Vagina (tissue), 2 donors: Measurements from ENCODE around the gene CAPZB.

Experiments used
- CTCF ChIP-seq, 3 experiments: fragments of 450-650 bp in 2 of 3; fragments of 200-600 bp in 1 of 3; sonication (generic) in 1 of 3; IDR thresholded peaks; one replicate each; pipeline ENCODE4 v1.5.1; 2017 to 2019; ENCODE audit warnings: antibody characterized with exemption in 3 of 3, mild to moderate bottlenecking in 2 of 3, moderate library complexity in 2 of 3
- POLR2A ChIP-seq, 2 donors: fragments of 450-650 bp; IDR thresholded peaks; one replicate each; pipeline ENCODE4 v1.6.1; 2017; ENCODE audit warnings: antibody characterized with exemption in 2 of 2, mild to moderate bottlenecking in 2 of 2, moderate library complexity in 2 of 2
- POLR2AphosphoS5 ChIP-seq, 2 donors: sonication (generic); formaldehyde crosslinking; IDR thresholded peaks; one replicate each; pipeline ENCODE4 v1.9.0; 2017; ENCODE audit warnings: antibody characterized with exemption in 2 of 2, mild to moderate bottlenecking in 2 of 2, low read depth in 1 of 2; ENCODE audit not compliant: insufficient read depth in 1 of 2

- TF ChIP-seq POLR2A (IDR thresholded peaks at IDR 0.05) (no peak), CTCF (IDR thresholded peaks at IDR 0.05) (no peak), POLR2AphosphoS5 (IDR thresholded peaks at IDR 0.05; ENCODE audit: insufficient read depth in 1 of 2, low read depth in 1 of 2) (no peak)
These were observed 158.6 kb downstream of the CAPZB start for GRCh38 chr1:19326748-19327065.
